ENCODE results near the gene PITPNC1. TPM values are rescaled to one million over a fixed set of nuclear protein-coding genes. Genes with fewer than 3 reads are reported as not detected.

Gene PITPNC1
- polyA plus RNA-seq, 1 of the 3 experiments (the other 2 are of a cell fraction) = 18.4 TPM

DNA sequence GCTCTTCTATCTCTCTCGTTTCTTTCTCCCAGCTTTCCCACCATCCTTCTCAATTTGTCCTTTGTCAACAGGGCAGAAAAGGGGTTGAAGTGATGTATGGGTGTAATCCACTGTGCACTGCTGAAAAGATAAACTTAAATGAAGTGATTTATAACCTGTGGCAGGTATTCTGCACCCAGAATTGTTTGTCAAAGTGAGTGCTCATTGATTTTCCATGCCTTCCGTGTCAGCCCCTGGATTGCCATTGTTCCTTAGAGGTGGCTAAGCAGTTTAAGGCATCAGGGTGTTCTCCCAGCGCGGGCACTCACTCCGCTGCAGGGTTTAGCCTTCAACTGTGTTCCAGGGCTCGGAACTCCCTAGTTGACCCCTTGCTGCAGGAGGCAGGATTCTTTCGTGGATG is 82.9 kb downstream of the PITPNC1 start:
- no peak overlapping the region for H3K4me2 ChIP-seq
- no peaks in the 10 kb centered on the region for H3K9me2 ChIP-seq
- H3K27me3 ChIP-seq (ENCODE audit: insufficient read depth) = no peaks in the 10 kb centered on the region
- no peak for TF ChIP-seq FOXM1 (IDR thresholded peaks at IDR 0.05; ENCODE audit: low read depth)
- TF ChIP-seq, protein P1, sequence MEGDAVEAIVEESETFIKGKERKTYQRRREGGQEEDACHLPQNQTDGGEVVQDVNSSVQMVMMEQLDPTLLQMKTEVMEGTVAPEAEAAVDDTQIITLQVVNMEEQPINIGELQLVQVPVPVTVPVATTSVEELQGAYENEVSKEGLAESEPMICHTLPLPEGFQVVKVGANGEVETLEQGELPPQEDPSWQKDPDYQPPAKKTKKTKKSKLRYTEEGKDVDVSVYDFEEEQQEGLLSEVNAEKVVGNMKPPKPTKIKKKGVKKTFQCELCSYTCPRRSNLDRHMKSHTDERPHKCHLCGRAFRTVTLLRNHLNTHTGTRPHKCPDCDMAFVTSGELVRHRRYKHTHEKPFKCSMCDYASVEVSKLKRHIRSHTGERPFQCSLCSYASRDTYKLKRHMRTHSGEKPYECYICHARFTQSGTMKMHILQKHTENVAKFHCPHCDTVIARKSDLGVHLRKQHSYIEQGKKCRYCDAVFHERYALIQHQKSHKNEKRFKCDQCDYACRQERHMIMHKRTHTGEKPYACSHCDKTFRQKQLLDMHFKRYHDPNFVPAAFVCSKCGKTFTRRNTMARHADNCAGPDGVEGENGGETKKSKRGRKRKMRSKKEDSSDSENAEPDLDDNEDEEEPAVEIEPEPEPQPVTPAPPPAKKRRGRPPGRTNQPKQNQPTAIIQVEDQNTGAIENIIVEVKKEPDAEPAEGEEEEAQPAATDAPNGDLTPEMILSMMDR (IDR thresholded peaks at IDR 0.05) = no peak
- TF ChIP-seq FOXJ3 (CRISPR knock-in tag; IDR thresholded peaks at IDR 0.05) = no peak
- TF ChIP-seq, protein P2, sequence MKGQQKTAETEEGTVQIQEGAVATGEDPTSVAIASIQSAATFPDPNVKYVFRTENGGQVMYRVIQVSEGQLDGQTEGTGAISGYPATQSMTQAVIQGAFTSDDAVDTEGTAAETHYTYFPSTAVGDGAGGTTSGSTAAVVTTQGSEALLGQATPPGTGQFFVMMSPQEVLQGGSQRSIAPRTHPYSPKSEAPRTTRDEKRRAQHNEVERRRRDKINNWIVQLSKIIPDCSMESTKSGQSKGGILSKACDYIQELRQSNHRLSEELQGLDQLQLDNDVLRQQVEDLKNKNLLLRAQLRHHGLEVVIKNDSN (IDR thresholded peaks at IDR 0.05; ENCODE audit: borderline replicate concordance, low read depth) = no peak
- TF ChIP-seq SIN3A (IDR thresholded peaks at IDR 0.05; ENCODE audit: borderline replicate concordance, low read depth, low read length) = no peak
- no peaks in the 10 kb centered on the region for H3F3A ChIP-seq (replicated peaks; ENCODE audit: insufficient read depth)
- no peak overlapping the region for H3K4me3 ChIP-seq (ENCODE audit: low read depth in 2 of 2, low read length in 1 of 2)
- ChIA-PET POLR2A (interaction anchor here (0.6 kb wide), 1 partner anchor 507 kb away, joined by 3 read pairs; no protein-coding TSS in a partner anchor), CTCF (interaction anchor here (1.1 to 1.3 kb wide), 3 partner anchors 11 to 81 kb away, joined by 3 to 5 read pairs (median 3); no protein-coding TSS in a partner anchor)
- DNase-seq = no peak
- H4K20me1 ChIP-seq (ENCODE audit: insufficient read depth) = no peaks in the 10 kb centered on the region
- H3K79me2 ChIP-seq (ENCODE audit: insufficient read depth) = peaks cover 7% of the 10 kb centered on the region
- no peak overlapping the region for H2AFZ ChIP-seq (ENCODE audit: low read depth)
- 91% methylated on average over 6 of the region's 7 CpGs for WGBS (ENCODE audit: low lambda C conversion rate)
- no peak overlapping the region for H3K27ac ChIP-seq (ENCODE audit: low read depth in 2 of 2, low read length in 1 of 2)
- H3K4me1 ChIP-seq (ENCODE audit: control insufficient read depth in 1 of 2, insufficient read depth in 2 of 2, low read depth in 1 of 2, low read length in 1 of 2) = no peaks in the 10 kb centered on the region
- no peaks in the 10 kb centered on the region for H3K9me3 ChIP-seq
- H3K36me3 ChIP-seq (replicated peaks in 1 of 2; ENCODE audit: control insufficient read depth in 1 of 2, insufficient read depth in 2 of 2, low read length in 1 of 2) = peaks cover 0 to 3% of the 10 kb centered on the region in 2 experiments
- no peak overlapping the region for H3K9ac ChIP-seq

DNA sequence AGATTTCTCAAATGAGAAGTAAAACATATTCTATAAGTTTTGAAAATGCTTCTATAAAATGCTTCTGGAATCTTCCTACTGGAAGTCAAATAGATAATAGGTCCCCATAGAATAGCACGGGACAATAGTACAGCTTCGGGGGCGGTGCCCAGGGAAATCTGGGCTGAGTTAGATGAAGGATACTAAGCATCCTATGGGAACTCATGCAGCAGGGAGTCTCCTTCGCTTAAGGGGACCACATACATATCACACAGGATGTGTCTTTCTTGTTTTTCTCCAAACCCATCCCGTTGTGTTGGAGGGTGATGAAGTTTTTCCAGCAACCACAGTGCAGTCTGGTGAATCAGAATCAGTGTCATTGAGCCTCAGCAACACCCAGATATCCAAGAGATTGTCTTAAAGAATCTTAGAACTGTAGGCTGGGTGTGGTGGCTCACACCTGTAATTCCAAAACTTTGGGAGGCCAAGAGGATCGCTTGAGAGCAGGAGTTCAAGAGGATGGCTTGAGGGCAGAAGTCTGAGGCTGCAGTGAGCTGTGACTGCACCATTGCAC is 84.2 kb downstream of the PITPNC1 start:
- H3K27me3 ChIP-seq (ENCODE audit: insufficient read depth) = no peaks in the 10 kb centered on the region
- H3K9ac ChIP-seq = no peak overlapping the region
- H3K9me3 ChIP-seq = no peaks in the 10 kb centered on the region
- peaks cover 0 to 3% of the 10 kb centered on the region in 2 experiments for H3K36me3 ChIP-seq (replicated peaks in 1 of 2; ENCODE audit: control insufficient read depth in 1 of 2, insufficient read depth in 2 of 2, low read length in 1 of 2)
- POLR2A ChIA-PET = no interaction called here
- CTCF ChIA-PET = interaction anchor here (1.5 to 6.3 kb wide), 3 partner anchors 14 to 87 kb away, joined by 3 to 53 read pairs (median 4); no protein-coding TSS in a partner anchor
- no peaks in the 10 kb centered on the region for H3F3A ChIP-seq (replicated peaks; ENCODE audit: insufficient read depth)
- H4K20me1 ChIP-seq (ENCODE audit: insufficient read depth) = no peaks in the 10 kb centered on the region
- no peak for DNase-seq
- peaks cover 7% of the 10 kb centered on the region for H3K79me2 ChIP-seq (ENCODE audit: insufficient read depth)
- H2AFZ ChIP-seq (ENCODE audit: low read depth) = no peak overlapping the region
- no peaks in the 10 kb centered on the region for H3K9me2 ChIP-seq
- peaks cover 0 to 2% of the 10 kb centered on the region in 2 experiments; a peak in 1 of 4 replicates for H3K4me1 ChIP-seq (ENCODE audit: control insufficient read depth in 1 of 2, insufficient read depth in 2 of 2, low read depth in 1 of 2, low read length in 1 of 2)
- 89% methylated on average over 6 of the region's 6 CpGs for WGBS (ENCODE audit: low lambda C conversion rate)
- H3K4me3 ChIP-seq (ENCODE audit: low read depth in 2 of 2, low read length in 1 of 2) = no peak overlapping the region
- H3K27ac ChIP-seq (ENCODE audit: low read depth in 2 of 2, low read length in 1 of 2) = no peak overlapping the region
- no peak overlapping the region for H3K4me2 ChIP-seq
- TF ChIP-seq, protein P3, sequence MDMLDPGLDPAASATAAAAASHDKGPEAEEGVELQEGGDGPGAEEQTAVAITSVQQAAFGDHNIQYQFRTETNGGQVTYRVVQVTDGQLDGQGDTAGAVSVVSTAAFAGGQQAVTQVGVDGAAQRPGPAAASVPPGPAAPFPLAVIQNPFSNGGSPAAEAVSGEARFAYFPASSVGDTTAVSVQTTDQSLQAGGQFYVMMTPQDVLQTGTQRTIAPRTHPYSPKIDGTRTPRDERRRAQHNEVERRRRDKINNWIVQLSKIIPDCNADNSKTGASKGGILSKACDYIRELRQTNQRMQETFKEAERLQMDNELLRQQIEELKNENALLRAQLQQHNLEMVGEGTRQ (IDR thresholded peaks at IDR 0.05; ENCODE audit: borderline replicate concordance, low read depth, low read length) = no peak
- TF ChIP-seq EZH2phosphoT487 (IDR thresholded peaks at IDR 0.05; ENCODE audit: borderline replicate concordance, low read depth) (no peak), TEAD4 (IDR thresholded peaks at IDR 0.05; ENCODE audit: borderline replicate concordance, insufficient read depth) (no peak), GATA2 (CRISPR knock-in tag; IDR thresholded peaks at IDR 0.05) (no peak), RFX5 (IDR thresholded peaks at IDR 0.05; ENCODE audit: low read length) (no peak), RXRA (IDR thresholded peaks at IDR 0.05; ENCODE audit: borderline replicate concordance, low read depth) (no peak), ELF1 (IDR thresholded peaks at IDR 0.05) (no peak), GABPA (IDR thresholded peaks at IDR 0.05; ENCODE audit: low read depth) (no peak), SMC3 (IDR thresholded peaks at IDR 0.05; ENCODE audit: low read depth, low read length) (no peak), FOXM1 (IDR thresholded peaks at IDR 0.05; ENCODE audit: low read depth) (no peak), RCOR1 (IDR thresholded peaks at IDR 0.05; ENCODE audit: low read length) (no peak), TAF1 (IDR thresholded peaks at IDR 0.05; ENCODE audit: borderline replicate concordance, low read depth, low read length) (no peak), NFIC (IDR thresholded peaks at IDR 0.05; ENCODE audit: borderline replicate concordance) (no peak)
- TF ChIP-seq, protein P4, sequence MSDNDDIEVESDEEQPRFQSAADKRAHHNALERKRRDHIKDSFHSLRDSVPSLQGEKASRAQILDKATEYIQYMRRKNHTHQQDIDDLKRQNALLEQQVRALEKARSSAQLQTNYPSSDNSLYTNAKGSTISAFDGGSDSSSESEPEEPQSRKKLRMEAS (IDR thresholded peaks at IDR 0.05; ENCODE audit: low read depth) = no peak
- TF ChIP-seq, protein P5, sequence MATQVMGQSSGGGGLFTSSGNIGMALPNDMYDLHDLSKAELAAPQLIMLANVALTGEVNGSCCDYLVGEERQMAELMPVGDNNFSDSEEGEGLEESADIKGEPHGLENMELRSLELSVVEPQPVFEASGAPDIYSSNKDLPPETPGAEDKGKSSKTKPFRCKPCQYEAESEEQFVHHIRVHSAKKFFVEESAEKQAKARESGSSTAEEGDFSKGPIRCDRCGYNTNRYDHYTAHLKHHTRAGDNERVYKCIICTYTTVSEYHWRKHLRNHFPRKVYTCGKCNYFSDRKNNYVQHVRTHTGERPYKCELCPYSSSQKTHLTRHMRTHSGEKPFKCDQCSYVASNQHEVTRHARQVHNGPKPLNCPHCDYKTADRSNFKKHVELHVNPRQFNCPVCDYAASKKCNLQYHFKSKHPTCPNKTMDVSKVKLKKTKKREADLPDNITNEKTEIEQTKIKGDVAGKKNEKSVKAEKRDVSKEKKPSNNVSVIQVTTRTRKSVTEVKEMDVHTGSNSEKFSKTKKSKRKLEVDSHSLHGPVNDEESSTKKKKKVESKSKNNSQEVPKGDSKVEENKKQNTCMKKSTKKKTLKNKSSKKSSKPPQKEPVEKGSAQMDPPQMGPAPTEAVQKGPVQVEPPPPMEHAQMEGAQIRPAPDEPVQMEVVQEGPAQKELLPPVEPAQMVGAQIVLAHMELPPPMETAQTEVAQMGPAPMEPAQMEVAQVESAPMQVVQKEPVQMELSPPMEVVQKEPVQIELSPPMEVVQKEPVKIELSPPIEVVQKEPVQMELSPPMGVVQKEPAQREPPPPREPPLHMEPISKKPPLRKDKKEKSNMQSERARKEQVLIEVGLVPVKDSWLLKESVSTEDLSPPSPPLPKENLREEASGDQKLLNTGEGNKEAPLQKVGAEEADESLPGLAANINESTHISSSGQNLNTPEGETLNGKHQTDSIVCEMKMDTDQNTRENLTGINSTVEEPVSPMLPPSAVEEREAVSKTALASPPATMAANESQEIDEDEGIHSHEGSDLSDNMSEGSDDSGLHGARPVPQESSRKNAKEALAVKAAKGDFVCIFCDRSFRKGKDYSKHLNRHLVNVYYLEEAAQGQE (IDR thresholded peaks at IDR 0.05; ENCODE audit: low read depth, low read length) = no peak
